NB4 (cell line): Measurements from ENCODE around the gene CACNA1A.

Experiments used
- MYC ChIP-seq: IDR thresholded peaks from 2 replicates; pipeline ENCODE4 v1.6.1; 2011; ENCODE audit warnings: low read depth, low read length
- POLR2A ChIP-seq: IDR thresholded peaks from 2 replicates; pipeline ENCODE4 v1.6.1; 2011; ENCODE audit warnings: mild to moderate bottlenecking; ENCODE audit not compliant: insufficient read length; ENCODE audit errors: extremely low read depth
- TF ChIP-seq, protein P1 (sequence below): IDR thresholded peaks from one replicate; pipeline ENCODE4 v1.5.1; 2012; ENCODE audit warnings: low read depth, low read length
- TF ChIP-seq, protein P2 (sequence below): IDR thresholded peaks from 2 replicates; pipeline ENCODE4 v1.6.1; 2011; ENCODE audit warnings: low read depth, low read length

DNA sequence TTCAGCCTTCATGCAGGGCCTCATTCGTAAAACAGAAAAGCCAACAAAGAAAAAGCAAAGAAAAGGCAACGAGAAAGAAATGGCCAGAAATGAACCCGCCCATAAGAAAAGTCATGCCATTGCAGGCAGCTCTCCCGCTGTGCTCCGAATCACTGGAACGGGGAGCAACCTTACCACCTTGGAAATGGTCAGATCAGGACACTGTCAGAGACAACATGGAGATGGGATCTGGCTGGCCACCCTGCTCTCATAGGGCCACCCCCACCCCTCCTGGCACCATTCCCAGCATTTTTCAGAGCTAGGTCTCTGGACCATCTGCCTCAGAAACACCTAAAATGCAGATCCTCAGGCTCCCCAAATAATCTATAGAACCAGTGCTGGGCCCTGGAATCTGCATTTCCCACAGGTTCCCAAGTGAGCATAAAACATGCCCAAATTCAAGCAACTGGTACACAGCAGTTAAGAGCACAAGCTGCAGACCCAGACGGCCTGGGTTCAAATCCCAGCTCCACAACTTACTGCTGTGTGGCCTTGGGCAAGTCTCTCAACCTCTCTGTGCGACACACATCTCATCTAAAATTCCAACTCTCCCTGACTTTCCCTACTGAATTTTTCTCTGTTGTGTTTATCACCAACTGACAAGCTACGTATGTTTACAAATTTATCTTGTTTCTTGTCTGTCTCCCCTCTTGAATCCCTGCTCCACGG is 204.5 kb downstream of the CACNA1A start:
- TF ChIP-seq, protein P1, sequence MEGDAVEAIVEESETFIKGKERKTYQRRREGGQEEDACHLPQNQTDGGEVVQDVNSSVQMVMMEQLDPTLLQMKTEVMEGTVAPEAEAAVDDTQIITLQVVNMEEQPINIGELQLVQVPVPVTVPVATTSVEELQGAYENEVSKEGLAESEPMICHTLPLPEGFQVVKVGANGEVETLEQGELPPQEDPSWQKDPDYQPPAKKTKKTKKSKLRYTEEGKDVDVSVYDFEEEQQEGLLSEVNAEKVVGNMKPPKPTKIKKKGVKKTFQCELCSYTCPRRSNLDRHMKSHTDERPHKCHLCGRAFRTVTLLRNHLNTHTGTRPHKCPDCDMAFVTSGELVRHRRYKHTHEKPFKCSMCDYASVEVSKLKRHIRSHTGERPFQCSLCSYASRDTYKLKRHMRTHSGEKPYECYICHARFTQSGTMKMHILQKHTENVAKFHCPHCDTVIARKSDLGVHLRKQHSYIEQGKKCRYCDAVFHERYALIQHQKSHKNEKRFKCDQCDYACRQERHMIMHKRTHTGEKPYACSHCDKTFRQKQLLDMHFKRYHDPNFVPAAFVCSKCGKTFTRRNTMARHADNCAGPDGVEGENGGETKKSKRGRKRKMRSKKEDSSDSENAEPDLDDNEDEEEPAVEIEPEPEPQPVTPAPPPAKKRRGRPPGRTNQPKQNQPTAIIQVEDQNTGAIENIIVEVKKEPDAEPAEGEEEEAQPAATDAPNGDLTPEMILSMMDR, result no peak
- TF ChIP-seq POLR2A (no peak), MYC (no peak)
- TF ChIP-seq, protein P2, sequence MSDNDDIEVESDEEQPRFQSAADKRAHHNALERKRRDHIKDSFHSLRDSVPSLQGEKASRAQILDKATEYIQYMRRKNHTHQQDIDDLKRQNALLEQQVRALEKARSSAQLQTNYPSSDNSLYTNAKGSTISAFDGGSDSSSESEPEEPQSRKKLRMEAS, result no peak
